HepG2 (cell line): ENCODE measurements around the gene SPTY2D1. TPM values are rescaled to one million over a fixed set of nuclear protein-coding genes. Genes with fewer than 3 reads are reported as not detected.

ENCODE experiments used
- ARHGAP35 ChIP-seq: sonication (generic); formaldehyde crosslinking; IDR thresholded peaks from 2 replicates; pipeline ENCODE4 v1.9.0; 2022; ENCODE audit warnings: mild to moderate bottlenecking, inconsistent platforms, moderate library complexity, missing genetic modification reagents, borderline replicate concordance
- ATF7 ChIP-seq, 2 experiments: fragments of 450-650 bp in 1 of 2; sonication (generic) in 1 of 2; formaldehyde crosslinking in 1 of 2; IDR thresholded peaks; 2 replicates each; pipeline versions ENCODE4 v1.4.0 to v1.6.1; 2016 to 2020; ENCODE audit warnings: antibody characterized with exemption in 1 of 2, mild to moderate bottlenecking in 1 of 2, missing genetic modification reagents in 1 of 2
- CBFB ChIP-seq: sonication (generic); formaldehyde crosslinking; IDR thresholded peaks from 2 replicates; pipeline ENCODE4 v1.4.0; 2020; ENCODE audit warnings: missing genetic modification reagents
- CCDC6 ChIP-seq: sonication (generic); formaldehyde crosslinking; IDR thresholded peaks from 2 replicates; pipeline ENCODE4 v1.8.1; 2022; ENCODE audit warnings: mild to moderate bottlenecking, missing genetic modification reagents, moderate library complexity
- CENPBD1 ChIP-seq: sonication (generic); formaldehyde crosslinking; IDR thresholded peaks from 2 replicates; pipeline ENCODE4 v1.8.0; 2022; ENCODE audit warnings: missing genetic modification reagents, low read depth, mild to moderate bottlenecking, borderline replicate concordance
- KLF12 ChIP-seq: sonication (generic); formaldehyde crosslinking; IDR thresholded peaks from 2 replicates; pipeline ENCODE4 v1.4.0; 2020; ENCODE audit warnings: missing genetic modification reagents, borderline replicate concordance
- KMT2A ChIP-seq: sonication (generic); formaldehyde crosslinking; IDR thresholded peaks from 2 replicates; pipeline ENCODE4 v1.4.0; 2020; ENCODE audit warnings: missing genetic modification reagents
- MAFG ChIP-seq: sonication (generic); formaldehyde crosslinking; IDR thresholded peaks from 2 replicates; pipeline ENCODE4 v1.5.1; 2020; ENCODE audit warnings: mild to moderate bottlenecking, missing genetic modification reagents
- MYNN ChIP-seq: sonication (generic); formaldehyde crosslinking; IDR thresholded peaks from 2 replicates; pipeline ENCODE4 v1.4.0; 2020; ENCODE audit warnings: mild to moderate bottlenecking, low read depth, missing genetic modification reagents
- RBM22 ChIP-seq: fragments of 200-400 bp; formaldehyde crosslinking; optimal IDR thresholded peaks from 2 replicates; pipeline ENCODE3; 2017; ENCODE audit warnings: mild to moderate bottlenecking, low read length, moderate library complexity
- ZBTB4 ChIP-seq: sonication (generic); formaldehyde crosslinking; IDR thresholded peaks from 2 replicates; pipeline ENCODE4 v1.4.0; 2020; ENCODE audit warnings: missing genetic modification reagents, mild to moderate bottlenecking, borderline replicate concordance
- ZHX1 ChIP-seq: sonication (generic); formaldehyde crosslinking; IDR thresholded peaks from 2 replicates; pipeline ENCODE4 v1.8.1; 2022; ENCODE audit warnings: low read depth, mild to moderate bottlenecking, missing genetic modification reagents
- ZNF121 ChIP-seq: sonication (generic); formaldehyde crosslinking; IDR thresholded peaks from 2 replicates; pipeline ENCODE4 v1.5.0; 2020; ENCODE audit warnings: mild to moderate bottlenecking, missing genetic modification reagents
- ZNF274 ChIP-seq: sonication (generic); formaldehyde crosslinking; IDR thresholded peaks from 2 replicates; pipeline ENCODE4 v1.5.1; 2020; ENCODE audit warnings: mild to moderate bottlenecking, missing genetic modification reagents
- ZNF317 ChIP-seq: sonication (generic); formaldehyde crosslinking; IDR thresholded peaks from 2 replicates; pipeline ENCODE4 v1.5.0; 2020; ENCODE audit warnings: mild to moderate bottlenecking, missing genetic modification reagents
- ZNF44 ChIP-seq: sonication (generic); formaldehyde crosslinking; IDR thresholded peaks from 2 replicates; pipeline ENCODE4 v1.5.1; 2020; ENCODE audit warnings: mild to moderate bottlenecking, missing genetic modification reagents
- ZNF616 ChIP-seq: sonication (generic); formaldehyde crosslinking; IDR thresholded peaks from 2 replicates; pipeline ENCODE4 v1.5.0; 2020; ENCODE audit warnings: low read depth, mild to moderate bottlenecking, missing genetic modification reagents
- ZNF674 ChIP-seq: sonication (generic); formaldehyde crosslinking; IDR thresholded peaks from 2 replicates; pipeline ENCODE4 v1.5.0; 2020; ENCODE audit warnings: low read depth, mild to moderate bottlenecking, missing genetic modification reagents
- ZNF891 ChIP-seq: sonication (generic); formaldehyde crosslinking; IDR thresholded peaks from 2 replicates; pipeline ENCODE4 v1.5.0; 2020; ENCODE audit warnings: mild to moderate bottlenecking, missing genetic modification reagents
- ZSCAN9 ChIP-seq: IDR thresholded peaks from 2 replicates; pipeline ENCODE4 v1.6.1; 2016; ENCODE audit warnings: borderline replicate concordance
- polyA plus RNA-seq, 8 experiments: library from polyadenylated mRNA; depleted of rRNA in 3 of 8; stranded (reverse) in 7 of 8; unstranded in 1 of 8; fragments of >200 nt; fragmentation: Illumina TruSeq in 4 of 8; extraction: Trizol in 4 of 8; gene quantifications; 2 replicates each; pipeline versions ENCODE4 v1.2.1 to v1.2.3, GENCODE V29; 2011 to 2016; ENCODE audit warnings: low read depth in 4 of 8, missing spikeins in 1 of 8, mixed read lengths in 1 of 8; ENCODE audit not compliant: insufficient read depth in 1 of 8
- total RNA-seq, 5 experiments: library from RNA; depleted of rRNA; stranded (reverse); fragments of >200 nt; fragmentation: Illumina TruSeq; extraction: Trizol; gene quantifications; 2 replicates each; pipeline ENCODE4 v1.2.3, GENCODE V29; 2016; ENCODE audit warnings: low read depth in 1 of 5

SPTY2D1 gene
- total and polyA plus RNA-seq, 2 of the 13 experiments (the other 11 are each of a cell fraction or from before 2014, with no cell fraction given), result 6.9 to 14.8 TPM

- TF ChIP-seq ZBTB4, result no peak
- peak; percentile 91 for TF ChIP-seq ZNF616
- no peak for TF ChIP-seq RBM22
- no peak for TF ChIP-seq ZNF674 (CRISPR knock-in tag)
- TF ChIP-seq ZNF44 (CRISPR knock-in tag), result peak; percentile 87; the same call in 1 of the 2 replicates
- TF ChIP-seq ZNF121 (CRISPR knock-in tag), result peak; percentile 45; the same call in 1 of the 2 replicates
- peak; percentile 62 for TF ChIP-seq ZNF891
- peak; percentile 97 for TF ChIP-seq KMT2A
- TF ChIP-seq CBFB (CRISPR knock-in tag), result peak; percentile 81
- TF ChIP-seq ARHGAP35, result no peak
- TF ChIP-seq CENPBD1 (CRISPR knock-in tag), result no peak; the same call in 1 of the 2 replicates
- no peak for TF ChIP-seq MYNN (CRISPR knock-in tag)
- peak; percentile 69; the same call in 1 of the 2 replicates for TF ChIP-seq ZSCAN9 (CRISPR knock-in tag)
- 0 out of 2 replicates have a peak, but pooled peaks have one; percentile 48 for TF ChIP-seq ZHX1
- no peak for TF ChIP-seq ATF7 (IDR thresholded peaks at IDR 0.05)
- no peak for TF ChIP-seq ATF7 (CRISPR knock-in tag; IDR thresholded peaks at IDR 0.05)
- TF ChIP-seq KLF12, result peak; percentile 95
- TF ChIP-seq CCDC6 (CRISPR knock-in tag), result peak; percentile 66; the same call in 1 of the 2 replicates
- TF ChIP-seq ZNF317 (CRISPR knock-in tag), result 0 out of 2 replicates have a peak, but pooled peaks have one; percentile 75
- peak; percentile 96 for TF ChIP-seq ZNF274 (CRISPR knock-in tag)
- TF ChIP-seq MAFG (CRISPR knock-in tag), result no peak
These were observed 45.6 kb downstream of the SPTY2D1 start, which contains the start of gene UEVLD (continued) for GRCh38 chr11:18588297-18589252.
